Caco-2 (cell line): ENCODE measurements around the gene SLC27A3. TPM values are rescaled to one million over a fixed set of nuclear protein-coding genes. Genes with fewer than 3 reads are reported as not detected.
A peak's percentile ranks its signal among the peaks of the same experiment; 100 is the strongest.

Source experiments
- Bru-seq: library from RNA; stranded (reverse); fragments of 400-500 nt; gene quantifications from one replicate; lab custom pipeline; 2021; lab: Mats Ljungman, UMichigan
- BruChase-seq, 2 experiments: library from RNA; stranded (reverse); fragments of 400-500 nt; gene quantifications; one replicate each; lab custom pipeline; 2021; lab: Mats Ljungman, UMichigan
- BruUV-seq: library from RNA; stranded (reverse); fragments of 400-500 nt; replicated peaks from 2 replicates; lab custom pipeline; 2021; lab: Mats Ljungman, UMichigan
- CTCF ChIA-PET: fragments of 300-600 bp; sonication (Branson Sonifier 250); formaldehyde crosslinking; loops from one replicate; lab custom pipeline; 2022; ENCODE audit warnings: antibody characterized with exemption; lab: Charles Lee
- POLR2A ChIA-PET: fragments of 300-600 bp; sonication (Branson Sonifier 250); formaldehyde crosslinking; loops from one replicate; lab custom pipeline; 2022; ENCODE audit warnings: antibody characterized with exemption; lab: Charles Lee
- DNase-seq, 2 experiments: peaks; one replicate each; pipeline versions ENCODE4 v3.0.0 to v3.0.0-alpha.2; 2020 to 2022
- H3K27me3 ChIP-seq: replicated peaks from 2 replicates; pipeline ENCODE4 v1.6.0; 2011; ENCODE audit warnings: low read length; ENCODE audit not compliant: control insufficient read depth, insufficient read depth
- H3K36me3 ChIP-seq: 2 replicates; pipeline ENCODE4 v1.5.1; 2011; ENCODE audit warnings: low read length; ENCODE audit not compliant: control insufficient read depth, insufficient read depth
- H3K4me1 ChIP-seq: fragments of 250-450 bp; sonication (Bioruptor Pico); 2 replicates; pipeline ENCODE4 v1.5.1; 2020; ENCODE audit warnings: mild to moderate bottlenecking
- H3K4me3 ChIP-seq: 2 replicates; pipeline ENCODE4 v1.5.1; 2011; ENCODE audit warnings: low read depth, mild to moderate bottlenecking, control low read depth, low read length
- H3K9me3 ChIP-seq: fragments of 250-450 bp; sonication (Bioruptor Pico); 2 replicates; pipeline ENCODE4 v1.5.1; 2020; ENCODE audit warnings: mild to moderate bottlenecking, moderate library complexity
- H3K27ac Mint-ChIP-seq: one replicate; pipeline ENCODE4 v1.8.0; 2022; ENCODE audit warnings: mixed read lengths; ENCODE audit not compliant: unreplicated experiment
- H3K27me3 Mint-ChIP-seq: one replicate; pipeline ENCODE4 v1.8.0; 2022; ENCODE audit warnings: mixed read lengths; ENCODE audit not compliant: insufficient read depth, unreplicated experiment
- H3K36me3 Mint-ChIP-seq: one replicate; pipeline ENCODE4 v1.8.0; 2022; ENCODE audit warnings: mild to moderate bottlenecking, mixed read lengths; ENCODE audit not compliant: insufficient read depth, unreplicated experiment
- H3K4me1 Mint-ChIP-seq: one replicate; pipeline ENCODE4 v1.8.0; 2022; ENCODE audit warnings: low read depth, mixed read lengths; ENCODE audit not compliant: unreplicated experiment
- H3K4me3 Mint-ChIP-seq: one replicate; pipeline ENCODE4 v1.8.0; 2022; ENCODE audit warnings: mild to moderate bottlenecking, moderate library complexity, mixed read lengths; ENCODE audit not compliant: unreplicated experiment
- H3K9me3 Mint-ChIP-seq: one replicate; pipeline ENCODE4 v1.8.0; 2022; ENCODE audit warnings: mixed read lengths; ENCODE audit not compliant: unreplicated experiment
- intact Hi-C: fragments of 100-400 bp; cut with micrococcal nuclease; formaldehyde crosslinking; loops from one replicate; pipeline ENCODE4 v1.10.0; 2022; ENCODE audit not compliant: unreplicated experiment
- long read RNA-seq: library from polyadenylated mRNA; stranded (forward); transcript quantifications from one replicate; pipeline ENCODE4 v2.0.0, GENCODE V29; 2022
- total RNA-seq: library from RNA; stranded (reverse); gene quantifications from 2 replicates; pipeline ENCODE4 v1.2.3, GENCODE V29; 2022
- TF ChIP-seq, protein P1 (sequence below), 2 experiments: fragments of 200-600 bp in 1 of 2; IDR thresholded peaks; 1 replicate in 1 of 2; 2 replicates in 1 of 2; pipeline versions ENCODE4 v1.5.1 to v1.8.0; 2011 to 2022; ENCODE audit warnings: antibody characterized with exemption in 1 of 2, control low read depth in 1 of 2, inconsistent platforms in 1 of 2, low read depth in 1 of 2, low read length in 1 of 2, mild to moderate bottlenecking in 1 of 2, moderate library complexity in 1 of 2; ENCODE audit not compliant: insufficient read depth in 1 of 2, severe bottlenecking in 1 of 2, unreplicated experiment in 1 of 2

The SLC27A3 gene
- total RNA-seq (22.8 and 27.2 TPM in 2 replicates), Bru-seq, nascent RNA (percentile 54 among the genes with signal in this experiment), BruChase-seq, experiment 1, labeled RNA remaining after a 2-hour chase (percentile 57 among the genes with signal in this experiment), BruChase-seq, experiment 2, labeled RNA remaining after a 6-hour chase (percentile 59 among the genes with signal in this experiment)
- long read RNA-seq, transcript SLC27A3-201 (10 exons, 3,351 nt), result major isoform, 35 of 43 reads
- long read RNA-seq, partial matches to known transcripts, result 2 of 43 reads
- long read RNA-seq, other reads (novel, unspliced or antisense), result 5 of 43 reads

- Mint-ChIP-seq H3K27ac (peak within 1 kb of the TSS; percentile 59), H3K36me3 (peaks cover 33% of the 10 kb centered on the region), H3K9me3 (no peaks in the 10 kb centered on the region), H3K27me3 (no peaks in the 10 kb centered on the region), H3K4me3 (peak within 1 kb of the TSS; percentile 82), H3K4me1 (peaks cover 3% of the 10 kb centered on the region)
- Histone ChIP-seq H3K9me3 (no peaks in the 10 kb centered on the region), H3K27me3 (no peaks in the 10 kb centered on the region), H3K36me3 (peaks cover 3% of the 10 kb centered on the region; the same call in 1 of the 2 replicates), H3K4me1 (peaks cover 11% of the 10 kb centered on the region), H3K4me3 (peak within 1 kb of the TSS; percentile 55)
- no TSS peak for BruUV-seq
- CTCF ChIA-PET, result interaction anchor here (0.6 to 2.4 kb wide), 7 partner anchors 18 to 264 kb away, joined by 3 to 7 read pairs (median 4); partner anchors contain the start of genes CREB3L4 and S100A13
- POLR2A ChIA-PET, result interaction anchor here (0.7 to 1.8 kb wide), 6 partner anchors 9 to 216 kb away, joined by 3 to 11 read pairs (median 7); partner anchors contain the start of genes CREB3L4, INTS3, RPS27 and S100A13
- TF ChIP-seq, protein P1, sequence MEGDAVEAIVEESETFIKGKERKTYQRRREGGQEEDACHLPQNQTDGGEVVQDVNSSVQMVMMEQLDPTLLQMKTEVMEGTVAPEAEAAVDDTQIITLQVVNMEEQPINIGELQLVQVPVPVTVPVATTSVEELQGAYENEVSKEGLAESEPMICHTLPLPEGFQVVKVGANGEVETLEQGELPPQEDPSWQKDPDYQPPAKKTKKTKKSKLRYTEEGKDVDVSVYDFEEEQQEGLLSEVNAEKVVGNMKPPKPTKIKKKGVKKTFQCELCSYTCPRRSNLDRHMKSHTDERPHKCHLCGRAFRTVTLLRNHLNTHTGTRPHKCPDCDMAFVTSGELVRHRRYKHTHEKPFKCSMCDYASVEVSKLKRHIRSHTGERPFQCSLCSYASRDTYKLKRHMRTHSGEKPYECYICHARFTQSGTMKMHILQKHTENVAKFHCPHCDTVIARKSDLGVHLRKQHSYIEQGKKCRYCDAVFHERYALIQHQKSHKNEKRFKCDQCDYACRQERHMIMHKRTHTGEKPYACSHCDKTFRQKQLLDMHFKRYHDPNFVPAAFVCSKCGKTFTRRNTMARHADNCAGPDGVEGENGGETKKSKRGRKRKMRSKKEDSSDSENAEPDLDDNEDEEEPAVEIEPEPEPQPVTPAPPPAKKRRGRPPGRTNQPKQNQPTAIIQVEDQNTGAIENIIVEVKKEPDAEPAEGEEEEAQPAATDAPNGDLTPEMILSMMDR (IDR thresholded peaks at IDR 0.05; ENCODE audit: insufficient read depth in 1 of 2, low read depth in 1 of 2, low read length in 1 of 2, severe bottlenecking in 1 of 2, unreplicated experiment in 1 of 2), result no peak
- DNase-seq, result peak; percentile 62 to 65
- intact Hi-C loops, result loop anchor here (10.0 kb wide), 1 partner anchor 260 kb away; no protein-coding TSS in a partner anchor
These were observed at the start of gene SLC27A3 for GRCh38 chr1:153774780-153775457. SLC27A3 (plus strand) TSS chr1:153775407; CDS start chr1:153775498, 91 bp downstream.

GRCh38 chr1:153727463-153728304 lies 47.5 kb upstream of the SLC27A3 start, which contains the start of gene INTS3:
INTS3 (plus strand) TSS chr1:153728050; CDS start chr1:153728635, 585 bp downstream.
- TF ChIP-seq, protein P1 (IDR thresholded peaks at IDR 0.05; ENCODE audit: insufficient read depth in 1 of 2, low read depth in 1 of 2, low read length in 1 of 2, severe bottlenecking in 1 of 2, unreplicated experiment in 1 of 2), result no peak
- peaks cover 23% of the 10 kb centered on the region for H3K36me3 Mint-ChIP-seq
- BruUV-seq, result no TSS peak
- H3K4me1 Mint-ChIP-seq, result peaks cover 14% of the 10 kb centered on the region
- peaks cover 6% of the 10 kb centered on the region for H3K4me1 ChIP-seq
- ChIA-PET POLR2A (interaction anchor here (0.6 to 2.0 kb wide), 16 partner anchors 15 to 1693 kb away, joined by 3 to 16 read pairs (median 5); partner anchors contain the start of genes CHTOP, JTB, RPS27 and S100A4), CTCF (interaction anchor here (0.6 to 1.4 kb wide), 16 partner anchors 15 to 375 kb away, joined by 3 to 7 read pairs (median 3); partner anchors contain the start of genes DENND4B, NPR1 and S100A13)
- no peaks in the 10 kb centered on the region for H3K9me3 ChIP-seq
- H3K27me3 Mint-ChIP-seq, result no peaks in the 10 kb centered on the region
- intact Hi-C loops, result loop anchor here (2.0 kb wide), 2 partner anchors 15 to 195 kb away; partner anchors contain the start of gene GATAD2B
- H3K4me3 ChIP-seq, result peak within 1 kb of the TSS; percentile 95
- no peaks in the 10 kb centered on the region for H3K36me3 ChIP-seq
- no peaks in the 10 kb centered on the region for H3K27me3 ChIP-seq
- DNase-seq, result peak; percentile 99 to 100
- peak within 1 kb of the TSS; percentile 95 for H3K27ac Mint-ChIP-seq
- no peaks in the 10 kb centered on the region for H3K9me3 Mint-ChIP-seq
- H3K4me3 Mint-ChIP-seq, result peak within 1 kb of the TSS; percentile 92
